ENCODE measurements around the gene TNIK.
"Not testable (repeated sequence)": the region's sequence is repeated elsewhere in the genome, so short reads cannot be mapped to it uniquely, and the experiment has no call there.

GRCh38 chr3:171382347-171382746 lies 77.9 kb downstream of the TNIK start:
- TF ChIP-seq, protein P1, sequence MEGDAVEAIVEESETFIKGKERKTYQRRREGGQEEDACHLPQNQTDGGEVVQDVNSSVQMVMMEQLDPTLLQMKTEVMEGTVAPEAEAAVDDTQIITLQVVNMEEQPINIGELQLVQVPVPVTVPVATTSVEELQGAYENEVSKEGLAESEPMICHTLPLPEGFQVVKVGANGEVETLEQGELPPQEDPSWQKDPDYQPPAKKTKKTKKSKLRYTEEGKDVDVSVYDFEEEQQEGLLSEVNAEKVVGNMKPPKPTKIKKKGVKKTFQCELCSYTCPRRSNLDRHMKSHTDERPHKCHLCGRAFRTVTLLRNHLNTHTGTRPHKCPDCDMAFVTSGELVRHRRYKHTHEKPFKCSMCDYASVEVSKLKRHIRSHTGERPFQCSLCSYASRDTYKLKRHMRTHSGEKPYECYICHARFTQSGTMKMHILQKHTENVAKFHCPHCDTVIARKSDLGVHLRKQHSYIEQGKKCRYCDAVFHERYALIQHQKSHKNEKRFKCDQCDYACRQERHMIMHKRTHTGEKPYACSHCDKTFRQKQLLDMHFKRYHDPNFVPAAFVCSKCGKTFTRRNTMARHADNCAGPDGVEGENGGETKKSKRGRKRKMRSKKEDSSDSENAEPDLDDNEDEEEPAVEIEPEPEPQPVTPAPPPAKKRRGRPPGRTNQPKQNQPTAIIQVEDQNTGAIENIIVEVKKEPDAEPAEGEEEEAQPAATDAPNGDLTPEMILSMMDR (IDR thresholded peaks at IDR 0.05): not testable (repeated sequence)
- not testable (repeated sequence) for TF ChIP-seq ZFX (IDR thresholded peaks at IDR 0.05; ENCODE audit: borderline replicate concordance)
